Sigmoid colon (tissue), 4 donors: ENCODE measurements around the gene ZFPM1.

Experiments used
- EP300 ChIP-seq, 4 donors: sonication (generic); formaldehyde crosslinking; IDR thresholded peaks; one replicate each; pipeline ENCODE4 v1.6.1; 2017; ENCODE audit warnings: antibody characterized with exemption in 4 of 4
- POLR2A ChIP-seq, 2 donors: fragments of 450-650 bp; IDR thresholded peaks; one replicate each; pipeline ENCODE4 v1.6.1; 2016; ENCODE audit warnings: antibody characterized with exemption in 2 of 2, mild to moderate bottlenecking in 2 of 2, moderate library complexity in 2 of 2
- TF ChIP-seq, protein P1 (sequence below), 4 experiments: fragments of 450-650 bp in 3 of 4; fragments of 200-600 bp in 1 of 4; IDR thresholded peaks; one replicate each; pipeline ENCODE4 v1.5.1; 2016 to 2019; ENCODE audit warnings: antibody characterized with exemption in 4 of 4, mild to moderate bottlenecking in 3 of 4, moderate library complexity in 2 of 4

DNA sequence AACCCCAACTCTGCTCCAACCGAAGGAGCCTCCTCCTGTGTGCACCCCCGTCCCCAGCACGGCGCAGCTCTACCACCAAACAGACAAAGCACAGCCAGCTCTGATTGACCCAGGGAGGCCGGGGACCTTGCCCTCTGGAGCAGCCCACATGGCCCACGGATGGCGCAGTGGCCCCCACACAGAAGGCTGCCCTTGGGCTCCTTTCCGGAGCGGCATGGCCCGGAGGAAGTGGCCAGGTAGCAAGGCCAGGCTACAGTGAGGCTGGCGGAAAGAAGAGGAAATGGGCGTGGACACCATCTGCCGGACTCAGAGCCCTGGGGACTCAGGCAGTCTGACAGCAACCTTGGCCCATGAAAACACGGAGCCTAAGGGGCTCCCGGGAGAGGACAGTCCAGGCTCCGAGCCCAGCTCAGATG, 97.2 kb downstream of the ZFPM1 start:
- TF ChIP-seq, protein P1, sequence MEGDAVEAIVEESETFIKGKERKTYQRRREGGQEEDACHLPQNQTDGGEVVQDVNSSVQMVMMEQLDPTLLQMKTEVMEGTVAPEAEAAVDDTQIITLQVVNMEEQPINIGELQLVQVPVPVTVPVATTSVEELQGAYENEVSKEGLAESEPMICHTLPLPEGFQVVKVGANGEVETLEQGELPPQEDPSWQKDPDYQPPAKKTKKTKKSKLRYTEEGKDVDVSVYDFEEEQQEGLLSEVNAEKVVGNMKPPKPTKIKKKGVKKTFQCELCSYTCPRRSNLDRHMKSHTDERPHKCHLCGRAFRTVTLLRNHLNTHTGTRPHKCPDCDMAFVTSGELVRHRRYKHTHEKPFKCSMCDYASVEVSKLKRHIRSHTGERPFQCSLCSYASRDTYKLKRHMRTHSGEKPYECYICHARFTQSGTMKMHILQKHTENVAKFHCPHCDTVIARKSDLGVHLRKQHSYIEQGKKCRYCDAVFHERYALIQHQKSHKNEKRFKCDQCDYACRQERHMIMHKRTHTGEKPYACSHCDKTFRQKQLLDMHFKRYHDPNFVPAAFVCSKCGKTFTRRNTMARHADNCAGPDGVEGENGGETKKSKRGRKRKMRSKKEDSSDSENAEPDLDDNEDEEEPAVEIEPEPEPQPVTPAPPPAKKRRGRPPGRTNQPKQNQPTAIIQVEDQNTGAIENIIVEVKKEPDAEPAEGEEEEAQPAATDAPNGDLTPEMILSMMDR (IDR thresholded peaks at IDR 0.05), result no peak
- TF ChIP-seq POLR2A (IDR thresholded peaks at IDR 0.05), result no peak
- TF ChIP-seq EP300 (IDR thresholded peaks at IDR 0.05), result no peak
